K562 (cell line): ENCODE data around the gene GSTM1. TPM values are rescaled to one million over a fixed set of nuclear protein-coding genes. Genes with fewer than 3 reads are reported as not detected.

ENCODE experiments used
- CSDE1 ChIP-seq, 2 experiments: fragments of 450-650 bp; IDR thresholded peaks; 2 replicates each; pipeline ENCODE4 v1.6.1; 2016; ENCODE audit warnings: mild to moderate bottlenecking in 1 of 2
- DACH1 ChIP-seq: fragments of 450-650 bp; IDR thresholded peaks from 2 replicates; pipeline ENCODE4 v1.6.1; 2018; ENCODE audit not compliant: partially characterized antibody
- ESRRB ChIP-seq: fragments of 250-450 bp; sonication (Bioruptor Pico); IDR thresholded peaks from 2 replicates; pipeline ENCODE4 v1.5.0; 2020; ENCODE audit warnings: mild to moderate bottlenecking, moderate library complexity, borderline replicate concordance
- FOSL1 ChIP-seq: fragments of 200-800 bp; sonication (Bioruptor generic); conservative IDR thresholded peaks from 2 replicates; pipeline ENCODE4 v1.6.1; 2016; ENCODE audit warnings: missing genetic modification characterization, missing compliant biosample characterization
- HDGF ChIP-seq: fragments of 450-650 bp; IDR thresholded peaks from 2 replicates; pipeline ENCODE4 v1.6.1; 2016
- HIVEP1 ChIP-seq: fragments of 250-450 bp; sonication (Bioruptor Pico); IDR thresholded peaks from 2 replicates; pipeline ENCODE4 v1.4.0; 2020; ENCODE audit warnings: mild to moderate bottlenecking
- IFI16 ChIP-seq: fragments of 250-450 bp; sonication (Bioruptor Pico); IDR thresholded peaks from 2 replicates; pipeline ENCODE4 v2.1.2; 2022; ENCODE audit warnings: mild to moderate bottlenecking, inconsistent platforms
- IRF2 ChIP-seq: sonication (generic); formaldehyde crosslinking; IDR thresholded peaks from 2 replicates; pipeline ENCODE4 v1.8.1; 2022; ENCODE audit warnings: mild to moderate bottlenecking, missing genetic modification reagents
- JUND ChIP-seq, 2 experiments: IDR thresholded peaks; 2 replicates in 1 of 2; 3 replicates in 1 of 2; pipeline ENCODE4 v1.6.1; 2011; ENCODE audit warnings: borderline replicate concordance in 2 of 2, low read depth in 2 of 2, low read length in 2 of 2, improper control_type of control experiment in 1 of 2, missing biosample characterization in 1 of 2, missing genetic modification characterization in 1 of 2, missing genetic modification reagents in 1 of 2
- KAT7 ChIP-seq: sonication (generic); formaldehyde crosslinking; IDR thresholded peaks from 2 replicates; pipeline ENCODE4 v1.8.0; 2022; ENCODE audit warnings: missing genetic modification reagents, mild to moderate bottlenecking, borderline replicate concordance
- MED1 ChIP-seq: sonication (generic); formaldehyde crosslinking; IDR thresholded peaks from 2 replicates; pipeline ENCODE4 v1.8.1; 2023; ENCODE audit warnings: missing genetic modification reagents, borderline replicate concordance
- MTA3 ChIP-seq: fragments of 450-650 bp; formaldehyde crosslinking; IDR thresholded peaks from 2 replicates; pipeline ENCODE4 v1.6.1; 2017; ENCODE audit warnings: mild to moderate bottlenecking, borderline replicate concordance
- POLR3G ChIP-seq: IDR thresholded peaks from 2 replicates; pipeline ENCODE4 v1.6.1; 2011; ENCODE audit not compliant: insufficient read length, insufficient replicate concordance; ENCODE audit errors: extremely low read depth
- RBM22 ChIP-seq: fragments of 200-400 bp; formaldehyde crosslinking; IDR thresholded peaks from 2 replicates; pipeline ENCODE4 v1.6.1; 2018; ENCODE audit warnings: low read length, low read depth; ENCODE audit not compliant: poor library complexity, severe bottlenecking
- RBM39 ChIP-seq: fragments of 200-400 bp; formaldehyde crosslinking; optimal IDR thresholded peaks from 2 replicates; pipeline ENCODE3; 2018; ENCODE audit warnings: low read depth, low read length
- ZNF232 ChIP-seq: sonication (generic); formaldehyde crosslinking; IDR thresholded peaks from 2 replicates; pipeline ENCODE4 v1.8.0; 2022; ENCODE audit warnings: mild to moderate bottlenecking, missing genetic modification reagents
- ZNF408 ChIP-seq: fragments of 250-450 bp; sonication (Bioruptor Pico); IDR thresholded peaks from 2 replicates; pipeline ENCODE4 v1.4.0; 2020; ENCODE audit warnings: low read depth, mild to moderate bottlenecking, moderate library complexity
- ZNF77 ChIP-seq: fragments of 250-450 bp; sonication (Bioruptor Pico); IDR thresholded peaks from 2 replicates; pipeline ENCODE4 v1.5.0; 2020
- polyA plus RNA-seq, 8 experiments: library from polyadenylated mRNA; depleted of rRNA in 4 of 8; stranded (reverse) in 5 of 8; unstranded in 3 of 8; fragments of >200 nt; fragmentation: Nextera tagmentation in 2 of 8; fragmentation: Illumina TruSeq in 1 of 8; extraction: Ambion mirVana in 2 of 8; extraction: Trizol in 1 of 8; gene quantifications; 2 replicates each; pipeline versions ENCODE4 v1.2.1 to v1.2.3, GENCODE V29; 2011 to 2014; ENCODE audit warnings: inconsistent platforms in 1 of 8, missing spikeins in 1 of 8
- total RNA-seq, 7 experiments: library from RNA; depleted of rRNA in 6 of 7; stranded (reverse); fragments of >200 nt in 6 of 7; fragmentation: Illumina TruSeq in 2 of 7; extraction: Trizol in 2 of 7; gene quantifications; 2 replicates each; pipeline versions ENCODE4 v1.2.1 to v1.2.3, GENCODE V29; 2011 to 2021; ENCODE audit warnings: low replicate concordance in 1 of 7
- TF ChIP-seq, protein P1 (sequence below): fragments of 250-450 bp; sonication (Bioruptor Pico); IDR thresholded peaks from 2 replicates; pipeline ENCODE4 v1.4.0; 2020
- TF ChIP-seq, protein P2 (sequence below): fragments of 450-650 bp; IDR thresholded peaks from 2 replicates; pipeline ENCODE4 v1.7.1; 2018; ENCODE audit warnings: mild to moderate bottlenecking, low read depth; ENCODE audit not compliant: partially characterized antibody
- TF ChIP-seq, protein P3 (sequence below): fragments of 450-650 bp; IDR thresholded peaks from 2 replicates; pipeline ENCODE4 v1.6.1; 2016

Gene GSTM1
- total and polyA plus RNA-seq, 9 of the 15 experiments (the other 6 are each of a cell fraction or from before 2014, with no cell fraction given) = not detected

DNA sequence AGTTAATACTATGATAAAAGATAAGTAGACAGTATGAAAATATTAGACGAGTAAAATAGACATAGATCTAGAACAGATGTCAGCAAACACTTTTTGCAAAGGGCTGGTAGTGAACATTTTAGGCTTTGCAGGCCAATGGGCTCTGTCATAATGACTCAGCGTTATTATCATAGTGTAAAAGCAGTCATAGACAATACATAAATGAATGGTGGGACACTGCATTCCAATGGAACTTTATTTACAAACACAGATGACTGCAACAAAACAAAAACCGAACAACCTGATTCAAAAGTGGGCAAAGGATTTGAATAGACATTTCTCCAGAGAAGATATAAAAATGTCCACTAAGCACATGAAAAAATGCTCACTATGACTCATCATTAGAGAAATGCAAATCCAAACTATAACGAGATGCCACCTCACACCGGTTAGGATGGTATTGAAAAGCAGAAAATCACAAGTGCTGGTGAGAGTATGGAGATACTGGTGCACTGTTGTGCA is 31.8 kb downstream of the GSTM1 start (continued):
- TF ChIP-seq, protein P1, sequence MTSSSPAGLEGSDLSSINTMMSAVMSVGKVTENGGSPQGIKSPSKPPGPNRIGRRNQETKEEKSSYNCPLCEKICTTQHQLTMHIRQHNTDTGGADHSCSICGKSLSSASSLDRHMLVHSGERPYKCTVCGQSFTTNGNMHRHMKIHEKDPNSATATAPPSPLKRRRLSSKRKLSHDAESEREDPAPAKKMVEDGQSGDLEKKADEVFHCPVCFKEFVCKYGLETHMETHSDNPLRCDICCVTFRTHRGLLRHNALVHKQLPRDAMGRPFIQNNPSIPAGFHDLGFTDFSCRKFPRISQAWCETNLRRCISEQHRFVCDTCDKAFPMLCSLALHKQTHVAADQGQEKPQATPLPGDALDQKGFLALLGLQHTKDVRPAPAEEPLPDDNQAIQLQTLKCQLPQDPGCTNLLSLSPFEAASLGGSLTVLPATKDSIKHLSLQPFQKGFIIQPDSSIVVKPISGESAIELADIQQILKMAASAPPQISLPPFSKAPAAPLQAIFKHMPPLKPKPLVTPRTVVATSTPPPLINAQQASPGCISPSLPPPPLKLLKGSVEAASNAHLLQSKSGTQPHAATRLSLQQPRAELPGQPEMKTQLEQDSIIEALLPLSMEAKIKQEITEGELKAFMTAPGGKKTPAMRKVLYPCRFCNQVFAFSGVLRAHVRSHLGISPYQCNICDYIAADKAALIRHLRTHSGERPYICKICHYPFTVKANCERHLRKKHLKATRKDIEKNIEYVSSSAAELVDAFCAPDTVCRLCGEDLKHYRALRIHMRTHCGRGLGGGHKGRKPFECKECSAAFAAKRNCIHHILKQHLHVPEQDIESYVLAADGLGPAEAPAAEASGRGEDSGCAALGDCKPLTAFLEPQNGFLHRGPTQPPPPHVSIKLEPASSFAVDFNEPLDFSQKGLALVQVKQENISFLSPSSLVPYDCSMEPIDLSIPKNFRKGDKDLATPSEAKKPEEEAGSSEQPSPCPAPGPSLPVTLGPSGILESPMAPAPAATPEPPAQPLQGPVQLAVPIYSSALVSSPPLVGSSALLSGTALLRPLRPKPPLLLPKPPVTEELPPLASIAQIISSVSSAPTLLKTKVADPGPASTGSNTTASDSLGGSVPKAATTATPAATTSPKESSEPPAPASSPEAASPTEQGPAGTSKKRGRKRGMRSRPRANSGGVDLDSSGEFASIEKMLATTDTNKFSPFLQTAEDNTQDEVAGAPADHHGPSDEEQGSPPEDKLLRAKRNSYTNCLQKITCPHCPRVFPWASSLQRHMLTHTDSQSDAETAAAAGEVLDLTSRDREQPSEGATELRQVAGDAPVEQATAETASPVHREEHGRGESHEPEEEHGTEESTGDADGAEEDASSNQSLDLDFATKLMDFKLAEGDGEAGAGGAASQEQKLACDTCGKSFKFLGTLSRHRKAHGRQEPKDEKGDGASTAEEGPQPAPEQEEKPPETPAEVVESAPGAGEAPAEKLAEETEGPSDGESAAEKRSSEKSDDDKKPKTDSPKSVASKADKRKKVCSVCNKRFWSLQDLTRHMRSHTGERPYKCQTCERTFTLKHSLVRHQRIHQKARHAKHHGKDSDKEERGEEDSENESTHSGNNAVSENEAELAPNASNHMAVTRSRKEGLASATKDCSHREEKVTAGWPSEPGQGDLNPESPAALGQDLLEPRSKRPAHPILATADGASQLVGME (CRISPR knock-in tag) = no peak
- TF ChIP-seq MTA3 (no peak), ZNF232 (CRISPR knock-in tag) (no peak), CSDE1 (IDR thresholded peaks at IDR 0.05) (no peak), DACH1 (peak; percentile 38), KAT7 (CRISPR knock-in tag) (no peak), POLR3G (no peak), IRF2 (no peak), ESRRB (no peak), ZNF77 (CRISPR knock-in tag) (no peak), RBM22 (no peak), IFI16 (no peak), RBM39 (no peak), FOSL1 (tag) (peak; percentile 88), HIVEP1 (CRISPR knock-in tag) (no peak), MED1 (no peak), ZNF408 (CRISPR knock-in tag) (no peak), JUND (IDR thresholded peaks at IDR 0.05; ENCODE audit: borderline replicate concordance, low read depth, low read length) (peak; percentile 74), JUND (tag; IDR thresholded peaks at IDR 0.05; ENCODE audit: borderline replicate concordance, low read depth, low read length) (peak; percentile 92), HDGF (no peak)
- TF ChIP-seq, protein P2, sequence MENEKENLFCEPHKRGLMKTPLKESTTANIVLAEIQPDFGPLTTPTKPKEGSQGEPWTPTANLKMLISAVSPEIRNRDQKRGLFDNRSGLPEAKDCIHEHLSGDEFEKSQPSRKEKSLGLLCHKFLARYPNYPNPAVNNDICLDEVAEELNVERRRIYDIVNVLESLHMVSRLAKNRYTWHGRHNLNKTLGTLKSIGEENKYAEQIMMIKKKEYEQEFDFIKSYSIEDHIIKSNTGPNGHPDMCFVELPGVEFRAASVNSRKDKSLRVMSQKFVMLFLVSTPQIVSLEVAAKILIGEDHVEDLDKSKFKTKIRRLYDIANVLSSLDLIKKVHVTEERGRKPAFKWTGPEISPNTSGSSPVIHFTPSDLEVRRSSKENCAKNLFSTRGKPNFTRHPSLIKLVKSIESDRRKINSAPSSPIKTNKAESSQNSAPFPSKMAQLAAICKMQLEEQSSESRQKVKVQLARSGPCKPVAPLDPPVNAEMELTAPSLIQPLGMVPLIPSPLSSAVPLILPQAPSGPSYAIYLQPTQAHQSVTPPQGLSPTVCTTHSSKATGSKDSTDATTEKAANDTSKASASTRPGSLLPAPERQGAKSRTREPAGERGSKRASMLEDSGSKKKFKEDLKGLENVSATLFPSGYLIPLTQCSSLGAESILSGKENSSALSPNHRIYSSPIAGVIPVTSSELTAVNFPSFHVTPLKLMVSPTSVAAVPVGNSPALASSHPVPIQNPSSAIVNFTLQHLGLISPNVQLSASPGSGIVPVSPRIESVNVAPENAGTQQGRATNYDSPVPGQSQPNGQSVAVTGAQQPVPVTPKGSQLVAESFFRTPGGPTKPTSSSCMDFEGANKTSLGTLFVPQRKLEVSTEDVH = no peak
- TF ChIP-seq, protein P3, sequence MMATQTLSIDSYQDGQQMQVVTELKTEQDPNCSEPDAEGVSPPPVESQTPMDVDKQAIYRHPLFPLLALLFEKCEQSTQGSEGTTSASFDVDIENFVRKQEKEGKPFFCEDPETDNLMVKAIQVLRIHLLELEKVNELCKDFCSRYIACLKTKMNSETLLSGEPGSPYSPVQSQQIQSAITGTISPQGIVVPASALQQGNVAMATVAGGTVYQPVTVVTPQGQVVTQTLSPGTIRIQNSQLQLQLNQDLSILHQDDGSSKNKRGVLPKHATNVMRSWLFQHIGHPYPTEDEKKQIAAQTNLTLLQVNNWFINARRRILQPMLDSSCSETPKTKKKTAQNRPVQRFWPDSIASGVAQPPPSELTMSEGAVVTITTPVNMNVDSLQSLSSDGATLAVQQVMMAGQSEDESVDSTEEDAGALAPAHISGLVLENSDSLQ = 0 out of 2 replicates have a peak, but pooled peaks have one; percentile 20
